ENCODE results near the gene PARVB.

PARVB gene

GRCh38 chr22:44102856-44103255, 78.8 kb downstream of the PARVB start:
- no peak overlapping the region for H3K4me3 ChIP-seq (ENCODE audit: low read length)
- H3K9ac ChIP-seq (ENCODE audit: low read length), result no peak overlapping the region
- no peak overlapping the region for H3K27ac ChIP-seq (ENCODE audit: low read length)
- no peaks in the 10 kb centered on the region for H3K9me3 ChIP-seq (ENCODE audit: insufficient read depth, low read length)
- no peak overlapping the region for H2AFZ ChIP-seq (ENCODE audit: low read depth, low read length)
- H3K79me2 ChIP-seq (ENCODE audit: low read length), result no peaks in the 10 kb centered on the region
- no peaks in the 10 kb centered on the region for H3K27me3 ChIP-seq (ENCODE audit: low read depth, low read length)
- TF ChIP-seq, protein P1, sequence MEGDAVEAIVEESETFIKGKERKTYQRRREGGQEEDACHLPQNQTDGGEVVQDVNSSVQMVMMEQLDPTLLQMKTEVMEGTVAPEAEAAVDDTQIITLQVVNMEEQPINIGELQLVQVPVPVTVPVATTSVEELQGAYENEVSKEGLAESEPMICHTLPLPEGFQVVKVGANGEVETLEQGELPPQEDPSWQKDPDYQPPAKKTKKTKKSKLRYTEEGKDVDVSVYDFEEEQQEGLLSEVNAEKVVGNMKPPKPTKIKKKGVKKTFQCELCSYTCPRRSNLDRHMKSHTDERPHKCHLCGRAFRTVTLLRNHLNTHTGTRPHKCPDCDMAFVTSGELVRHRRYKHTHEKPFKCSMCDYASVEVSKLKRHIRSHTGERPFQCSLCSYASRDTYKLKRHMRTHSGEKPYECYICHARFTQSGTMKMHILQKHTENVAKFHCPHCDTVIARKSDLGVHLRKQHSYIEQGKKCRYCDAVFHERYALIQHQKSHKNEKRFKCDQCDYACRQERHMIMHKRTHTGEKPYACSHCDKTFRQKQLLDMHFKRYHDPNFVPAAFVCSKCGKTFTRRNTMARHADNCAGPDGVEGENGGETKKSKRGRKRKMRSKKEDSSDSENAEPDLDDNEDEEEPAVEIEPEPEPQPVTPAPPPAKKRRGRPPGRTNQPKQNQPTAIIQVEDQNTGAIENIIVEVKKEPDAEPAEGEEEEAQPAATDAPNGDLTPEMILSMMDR (IDR thresholded peaks at IDR 0.05; ENCODE audit: low read depth, low read length), result no peak
- TF ChIP-seq EZH2phosphoT487 (IDR thresholded peaks at IDR 0.05; ENCODE audit: low read depth), result no peak
- peaks cover 33% of the 10 kb centered on the region for H3K36me3 ChIP-seq (replicated peaks; ENCODE audit: low read depth, low read length)
- H3K4me1 ChIP-seq (ENCODE audit: low read length), result no peaks in the 10 kb centered on the region
- H3K4me2 ChIP-seq (ENCODE audit: low read length), result no peak overlapping the region
- peaks cover 7% of the 10 kb centered on the region for H4K20me1 ChIP-seq (ENCODE audit: insufficient read depth, low read length)

GRCh38 chr22:44103735-44104480, 79.8 kb downstream of the PARVB start:
- Histone ChIP-seq H3K9ac (ENCODE audit: low read length) (no peak overlapping the region), H3K9me3 (ENCODE audit: insufficient read depth, low read length) (no peaks in the 10 kb centered on the region), H2AFZ (ENCODE audit: low read depth, low read length) (no peak overlapping the region), H3K36me3 (replicated peaks; ENCODE audit: low read depth, low read length) (peaks cover 33% of the 10 kb centered on the region), H3K4me2 (ENCODE audit: low read length) (no peak overlapping the region), H3K27me3 (ENCODE audit: low read depth, low read length) (no peaks in the 10 kb centered on the region), H3K79me2 (ENCODE audit: low read length) (no peaks in the 10 kb centered on the region), H3K27ac (ENCODE audit: low read length) (no peak overlapping the region), H4K20me1 (ENCODE audit: insufficient read depth, low read length) (peaks cover 7% of the 10 kb centered on the region; the same call in 1 of the 2 replicates), H3K4me1 (ENCODE audit: low read length) (no peaks in the 10 kb centered on the region), H3K4me3 (ENCODE audit: low read length) (no peak overlapping the region)
- TF ChIP-seq EZH2phosphoT487 (IDR thresholded peaks at IDR 0.05; ENCODE audit: low read depth), result no peak
- TF ChIP-seq, protein P1 (IDR thresholded peaks at IDR 0.05; ENCODE audit: low read depth, low read length), result no peak

GRCh38 chr22:44107340-44107739, 83.2 kb downstream of the PARVB start:
- H3K4me3 ChIP-seq (ENCODE audit: low read length), result no peak overlapping the region
- TF ChIP-seq EZH2phosphoT487 (IDR thresholded peaks at IDR 0.05; ENCODE audit: low read depth), result no peak
- TF ChIP-seq, protein P1 (IDR thresholded peaks at IDR 0.05; ENCODE audit: low read depth, low read length), result no peak
- H3K27ac ChIP-seq (ENCODE audit: low read length), result no peak overlapping the region
- no peak overlapping the region for H2AFZ ChIP-seq (ENCODE audit: low read depth, low read length)
- H3K79me2 ChIP-seq (ENCODE audit: low read length), result no peaks in the 10 kb centered on the region
- H3K27me3 ChIP-seq (ENCODE audit: low read depth, low read length), result no peaks in the 10 kb centered on the region
- no peak overlapping the region for H3K9ac ChIP-seq (ENCODE audit: low read length)
- no peaks in the 10 kb centered on the region for H3K4me1 ChIP-seq (ENCODE audit: low read length)
- no peak overlapping the region for H3K4me2 ChIP-seq (ENCODE audit: low read length)
- H3K36me3 ChIP-seq (replicated peaks; ENCODE audit: low read depth, low read length), result peaks cover 21% of the 10 kb centered on the region
- peaks cover 4% of the 10 kb centered on the region; the same call in 1 of the 2 replicates for H4K20me1 ChIP-seq (ENCODE audit: insufficient read depth, low read length)
- H3K9me3 ChIP-seq (ENCODE audit: insufficient read depth, low read length), result no peaks in the 10 kb centered on the region

- Histone ChIP-seq H3K27ac (ENCODE audit: low read length) (no peak overlapping the region), H3K27me3 (ENCODE audit: low read depth, low read length) (no peaks in the 10 kb centered on the region), H2AFZ (ENCODE audit: low read depth, low read length) (no peak overlapping the region), H3K79me2 (ENCODE audit: low read length) (no peaks in the 10 kb centered on the region), H4K20me1 (ENCODE audit: insufficient read depth, low read length) (peaks cover 4% of the 10 kb centered on the region; the same call in 1 of the 2 replicates), H3K4me2 (ENCODE audit: low read length) (no peak overlapping the region), H3K4me1 (ENCODE audit: low read length) (no peaks in the 10 kb centered on the region), H3K4me3 (ENCODE audit: low read length) (no peak overlapping the region), H3K36me3 (replicated peaks; ENCODE audit: low read depth, low read length) (peaks cover 23% of the 10 kb centered on the region), H3K9me3 (ENCODE audit: insufficient read depth, low read length) (no peaks in the 10 kb centered on the region), H3K9ac (ENCODE audit: low read length) (no peak overlapping the region)
- TF ChIP-seq EZH2phosphoT487 (IDR thresholded peaks at IDR 0.05; ENCODE audit: low read depth), result no peak
- TF ChIP-seq, protein P1 (IDR thresholded peaks at IDR 0.05; ENCODE audit: low read depth, low read length), result no peak
Observed at GRCh38 chr22:44108076-44108475, 84.0 kb downstream of the PARVB start.
